ENCODE data around the gene DET1.

DNA sequence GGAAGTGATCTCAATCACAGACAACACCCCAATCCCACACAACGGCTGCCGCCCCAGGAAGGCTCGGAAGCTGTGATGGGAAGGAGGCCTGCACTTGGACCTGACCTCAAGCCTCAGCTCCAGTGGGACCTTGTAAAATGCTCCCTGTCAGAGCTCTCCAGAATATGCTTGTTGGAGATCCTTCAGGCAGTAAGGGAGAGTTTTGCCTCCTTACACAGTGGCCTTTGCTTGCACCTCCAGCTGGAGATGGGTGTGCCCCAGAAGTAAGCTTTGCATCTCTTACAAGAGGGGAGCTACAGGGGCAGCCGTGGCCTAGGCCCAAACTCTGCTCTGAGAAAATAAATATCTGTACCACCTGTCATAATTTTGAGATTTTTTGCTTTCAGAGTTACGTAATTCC lies 68.6 kb downstream of the DET1 start:
- TF ChIP-seq, protein P1, sequence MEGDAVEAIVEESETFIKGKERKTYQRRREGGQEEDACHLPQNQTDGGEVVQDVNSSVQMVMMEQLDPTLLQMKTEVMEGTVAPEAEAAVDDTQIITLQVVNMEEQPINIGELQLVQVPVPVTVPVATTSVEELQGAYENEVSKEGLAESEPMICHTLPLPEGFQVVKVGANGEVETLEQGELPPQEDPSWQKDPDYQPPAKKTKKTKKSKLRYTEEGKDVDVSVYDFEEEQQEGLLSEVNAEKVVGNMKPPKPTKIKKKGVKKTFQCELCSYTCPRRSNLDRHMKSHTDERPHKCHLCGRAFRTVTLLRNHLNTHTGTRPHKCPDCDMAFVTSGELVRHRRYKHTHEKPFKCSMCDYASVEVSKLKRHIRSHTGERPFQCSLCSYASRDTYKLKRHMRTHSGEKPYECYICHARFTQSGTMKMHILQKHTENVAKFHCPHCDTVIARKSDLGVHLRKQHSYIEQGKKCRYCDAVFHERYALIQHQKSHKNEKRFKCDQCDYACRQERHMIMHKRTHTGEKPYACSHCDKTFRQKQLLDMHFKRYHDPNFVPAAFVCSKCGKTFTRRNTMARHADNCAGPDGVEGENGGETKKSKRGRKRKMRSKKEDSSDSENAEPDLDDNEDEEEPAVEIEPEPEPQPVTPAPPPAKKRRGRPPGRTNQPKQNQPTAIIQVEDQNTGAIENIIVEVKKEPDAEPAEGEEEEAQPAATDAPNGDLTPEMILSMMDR (IDR thresholded peaks at IDR 0.05) = no peak
- TF ChIP-seq POLR2A (IDR thresholded peaks at IDR 0.05) = no peak

Data from ovary (tissue), 3 donors.